GM13977 (cell line): Measurements from ENCODE around the gene SEMA4D.
"Not testable (repeated sequence)": the region's sequence is repeated elsewhere in the genome, so short reads cannot be mapped to it uniquely, and the experiment has no call there.

Experiments used
- DNase-seq: peaks from one replicate; pipeline ENCODE4 v3.0.0; 2012; ENCODE audit warnings: low spot score
- in situ Hi-C: fragments of 300-500 bp; cut with MboI; formaldehyde crosslinking; loops from one replicate; pipeline ENCODE4 v1.12.0; 2022; ENCODE audit warnings: low sequenced_read_pairs, low pct_unique_long_range_greater_than_20kb, mixed read lengths, inconsistent platforms; ENCODE audit not compliant: unreplicated experiment
- TF ChIP-seq, protein P1 (sequence below): IDR thresholded peaks from 2 replicates; pipeline ENCODE4 v1.5.1; 2012; ENCODE audit warnings: mild to moderate bottlenecking, control low read depth; ENCODE audit not compliant: insufficient read depth; ENCODE audit errors: extremely low read depth, missing control alignments

SEMA4D gene

DNA sequence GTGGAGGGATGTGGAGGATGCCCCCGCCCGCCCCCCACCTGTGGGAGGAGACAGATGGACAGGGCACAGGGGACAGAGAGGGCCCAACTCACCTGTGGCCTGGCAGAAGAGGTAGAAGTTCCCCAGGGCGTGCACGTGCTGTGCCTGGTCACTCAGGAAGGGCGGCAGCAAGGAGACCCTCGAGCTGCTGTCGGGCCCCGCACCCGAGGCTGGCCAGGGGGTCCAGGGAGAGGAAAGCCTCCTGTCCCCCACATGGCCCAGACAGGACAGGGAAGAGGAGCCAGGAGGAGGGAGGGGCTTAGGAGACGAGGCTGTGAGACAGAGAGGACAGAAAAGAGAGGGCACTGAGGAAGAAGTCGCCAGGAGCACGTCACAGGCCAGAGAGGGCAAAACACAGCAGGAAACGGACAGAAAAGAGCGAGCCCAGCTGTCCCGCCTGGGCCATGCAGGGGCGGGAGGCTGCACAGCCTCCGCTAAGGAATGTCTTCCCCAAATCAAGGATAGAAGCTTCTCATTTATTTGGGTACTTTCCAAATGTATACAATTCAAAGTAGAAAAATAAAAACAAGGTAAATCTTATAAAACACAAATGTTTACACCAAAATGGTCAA lies 121.1 kb downstream of the SEMA4D start:
- no peak for DNase-seq
- in situ Hi-C loops = no loop called here
- TF ChIP-seq, protein P1, sequence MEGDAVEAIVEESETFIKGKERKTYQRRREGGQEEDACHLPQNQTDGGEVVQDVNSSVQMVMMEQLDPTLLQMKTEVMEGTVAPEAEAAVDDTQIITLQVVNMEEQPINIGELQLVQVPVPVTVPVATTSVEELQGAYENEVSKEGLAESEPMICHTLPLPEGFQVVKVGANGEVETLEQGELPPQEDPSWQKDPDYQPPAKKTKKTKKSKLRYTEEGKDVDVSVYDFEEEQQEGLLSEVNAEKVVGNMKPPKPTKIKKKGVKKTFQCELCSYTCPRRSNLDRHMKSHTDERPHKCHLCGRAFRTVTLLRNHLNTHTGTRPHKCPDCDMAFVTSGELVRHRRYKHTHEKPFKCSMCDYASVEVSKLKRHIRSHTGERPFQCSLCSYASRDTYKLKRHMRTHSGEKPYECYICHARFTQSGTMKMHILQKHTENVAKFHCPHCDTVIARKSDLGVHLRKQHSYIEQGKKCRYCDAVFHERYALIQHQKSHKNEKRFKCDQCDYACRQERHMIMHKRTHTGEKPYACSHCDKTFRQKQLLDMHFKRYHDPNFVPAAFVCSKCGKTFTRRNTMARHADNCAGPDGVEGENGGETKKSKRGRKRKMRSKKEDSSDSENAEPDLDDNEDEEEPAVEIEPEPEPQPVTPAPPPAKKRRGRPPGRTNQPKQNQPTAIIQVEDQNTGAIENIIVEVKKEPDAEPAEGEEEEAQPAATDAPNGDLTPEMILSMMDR = no peak

DNA sequence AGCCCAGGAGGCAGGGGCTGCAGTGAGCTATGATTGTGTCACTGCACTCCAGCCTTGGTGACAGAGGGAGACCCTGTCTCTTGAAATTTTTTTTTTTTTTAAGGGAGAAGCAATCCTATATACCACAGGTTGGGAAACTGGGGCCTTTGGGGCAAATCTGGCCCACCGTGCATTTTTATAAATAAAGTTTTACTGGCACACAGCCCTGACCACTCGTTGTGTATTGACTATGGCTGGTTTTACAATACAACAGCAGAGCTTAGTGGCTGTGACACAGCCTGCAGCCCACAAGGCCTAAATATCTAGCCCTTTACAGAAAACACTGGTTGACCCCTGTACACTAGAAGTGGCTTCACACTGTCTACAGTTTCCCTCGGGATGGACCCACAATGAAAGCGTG lies 121.6 kb downstream of the SEMA4D start:
- no peak for DNase-seq
- in situ Hi-C loops = no loop called here
- TF ChIP-seq, protein P1 = no peak

DNA sequence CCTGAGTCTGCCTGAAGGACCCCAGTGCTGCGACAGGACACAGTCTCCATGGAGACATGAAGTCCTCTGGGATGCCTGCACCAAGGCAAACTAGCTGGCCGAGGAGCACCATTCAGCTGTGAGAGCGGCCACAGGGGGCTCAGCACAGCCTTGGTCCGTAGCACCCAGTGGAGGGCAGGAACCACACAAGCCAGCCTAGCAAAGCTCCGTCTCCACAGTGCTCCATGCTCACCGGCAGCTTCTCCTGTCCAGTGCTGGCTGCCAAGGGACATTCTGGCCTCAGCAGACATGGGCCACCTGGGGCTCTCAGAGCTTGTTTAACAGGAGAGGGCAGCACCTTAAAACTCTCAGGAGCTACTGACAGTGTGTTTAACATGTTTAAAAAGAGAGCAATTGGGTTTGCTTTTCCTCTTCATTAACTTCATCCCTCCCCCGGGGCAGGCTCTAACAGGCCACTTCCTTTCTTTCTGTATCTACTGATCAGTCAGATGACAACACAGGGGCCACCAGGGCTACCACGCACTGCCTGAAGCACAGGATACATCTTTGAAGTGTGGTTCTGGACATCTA lies 122.6 kb downstream of the SEMA4D start:
- in situ Hi-C loops = no loop called here
- DNase-seq = peak; percentile 80
- TF ChIP-seq, protein P1 = peak; percentile 7

DNA sequence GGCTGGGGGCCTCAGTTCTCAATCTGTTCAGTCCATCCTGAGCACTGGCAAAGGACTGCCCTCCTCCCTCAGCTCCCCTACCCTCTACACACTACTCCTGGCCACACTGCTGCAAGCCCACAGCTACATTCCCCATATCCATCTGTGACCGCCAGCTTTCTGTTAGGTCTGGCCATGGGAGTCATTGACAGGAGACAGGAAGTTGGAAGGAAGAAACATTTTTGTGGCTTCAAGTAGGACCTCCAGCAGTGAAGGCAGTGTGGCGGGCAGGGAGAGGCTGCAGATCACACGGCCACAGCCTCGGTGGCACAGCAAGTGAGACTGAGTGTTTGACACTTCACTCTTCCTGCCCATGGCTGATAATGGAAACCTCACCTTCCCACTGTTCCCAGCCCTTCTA lies 123.7 kb downstream of the SEMA4D start:
- TF ChIP-seq, protein P1 = no peak
- no peak for DNase-seq
- in situ Hi-C loops = no loop called here

DNA sequence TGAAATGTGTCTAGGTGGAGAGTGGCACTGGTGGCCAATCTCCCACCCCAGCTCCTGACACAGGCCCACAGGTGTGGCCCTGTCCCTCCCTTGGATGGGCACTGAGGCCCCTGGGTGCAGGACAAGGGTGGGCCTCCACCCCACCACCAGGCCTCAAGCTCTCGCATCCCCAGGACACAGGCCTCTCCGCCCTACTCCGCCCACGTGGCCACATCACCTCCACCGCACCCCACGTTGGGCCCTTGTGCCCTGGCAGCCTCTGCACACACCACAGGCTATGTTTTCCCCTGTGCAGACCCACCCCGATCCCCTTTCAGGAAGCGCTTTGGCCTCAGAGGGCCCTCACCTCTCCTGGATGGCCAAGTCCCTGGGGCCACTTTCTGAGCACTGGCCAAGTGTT lies 124.9 kb downstream of the SEMA4D start:
- in situ Hi-C loops = no loop called here
- TF ChIP-seq, protein P1 = no peak
- no peak for DNase-seq

DNA sequence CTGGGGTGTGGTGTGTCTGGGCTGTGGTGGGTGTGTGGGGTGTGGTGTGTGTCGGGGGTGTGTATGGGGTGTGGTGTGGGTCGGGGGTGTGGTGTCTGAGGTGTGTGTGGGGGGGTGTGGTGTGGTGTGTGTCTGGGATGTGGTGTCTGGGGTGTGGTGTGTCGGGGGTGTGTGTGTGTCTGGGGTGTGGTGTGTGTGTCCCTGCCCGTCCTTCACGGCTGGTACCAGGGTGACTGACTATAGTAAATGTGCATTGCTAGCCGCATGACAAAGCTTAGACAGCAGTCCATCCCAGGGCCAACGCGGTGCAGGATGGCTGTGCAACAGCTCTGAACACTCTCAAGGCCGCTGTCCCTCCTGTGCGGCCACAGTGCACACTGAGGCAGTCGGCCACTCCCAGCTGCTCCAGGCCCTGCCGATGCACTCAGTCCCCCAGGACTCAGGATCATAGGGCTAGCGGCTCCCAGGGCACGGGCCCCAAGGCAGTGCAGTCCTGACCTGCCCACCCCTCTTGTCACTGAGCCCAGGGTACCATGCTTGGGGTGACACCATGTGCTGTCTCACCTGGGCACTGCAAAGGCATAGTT lies 125.6 kb downstream of the SEMA4D start:
- in situ Hi-C loops = no loop called here
- TF ChIP-seq, protein P1 = no peak
- no peak for DNase-seq

DNA sequence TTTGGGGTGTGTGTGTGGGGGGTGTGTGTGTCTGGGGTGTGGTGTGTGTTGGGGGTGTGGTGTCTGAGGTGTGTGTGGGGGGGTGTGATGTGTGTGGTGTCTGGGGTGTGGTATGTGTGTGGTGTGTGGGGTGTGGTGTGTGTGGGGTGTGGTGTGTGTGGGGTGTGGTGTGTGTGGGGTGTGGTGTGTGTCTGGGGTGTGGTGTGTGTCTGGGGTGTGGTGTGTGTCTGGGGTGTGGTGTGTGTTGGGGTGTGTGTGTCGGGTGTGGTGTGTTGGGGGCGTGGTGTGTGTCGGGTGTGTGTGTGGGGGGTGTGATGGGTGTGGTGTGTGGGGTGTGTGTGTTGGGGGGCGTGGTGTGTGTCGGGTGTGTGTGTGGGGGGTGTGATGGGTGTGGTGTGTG lies 126.1 kb downstream of the SEMA4D start:
- DNase-seq, in situ Hi-C loops: not testable (repeated sequence)
